KG1 (cell line): ENCODE data around the gene SRSF12.
"Not testable (repeated sequence)": the region's sequence is repeated elsewhere in the genome, so short reads cannot be mapped to it uniquely, and the experiment has no call there.

Experiments
- DNase-seq: peaks from one replicate; lab custom pipeline; 2025; lab: John Stamatoyannopoulos, UW

The SRSF12 gene

DNA sequence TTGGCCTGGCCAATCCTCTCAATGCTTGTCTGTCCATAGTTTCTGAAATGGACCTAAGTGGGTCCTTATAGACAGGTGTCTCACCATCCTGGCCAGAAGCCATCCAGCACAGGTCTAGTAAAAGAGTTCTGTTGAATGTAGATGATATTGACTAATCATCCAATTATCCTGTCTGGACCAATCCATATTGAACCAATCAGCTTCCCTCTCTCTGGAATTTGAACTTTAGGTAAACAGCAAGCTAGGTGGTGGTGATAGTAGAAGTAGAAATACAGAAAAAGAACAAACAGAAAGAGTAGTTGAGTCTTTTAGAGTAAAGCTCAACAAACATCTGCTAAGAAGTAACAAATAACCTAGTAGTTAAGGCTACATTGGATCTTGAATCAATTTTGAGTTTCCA is 46.8 kb downstream of the SRSF12 start:
- DNase-seq: no peak

DNA sequence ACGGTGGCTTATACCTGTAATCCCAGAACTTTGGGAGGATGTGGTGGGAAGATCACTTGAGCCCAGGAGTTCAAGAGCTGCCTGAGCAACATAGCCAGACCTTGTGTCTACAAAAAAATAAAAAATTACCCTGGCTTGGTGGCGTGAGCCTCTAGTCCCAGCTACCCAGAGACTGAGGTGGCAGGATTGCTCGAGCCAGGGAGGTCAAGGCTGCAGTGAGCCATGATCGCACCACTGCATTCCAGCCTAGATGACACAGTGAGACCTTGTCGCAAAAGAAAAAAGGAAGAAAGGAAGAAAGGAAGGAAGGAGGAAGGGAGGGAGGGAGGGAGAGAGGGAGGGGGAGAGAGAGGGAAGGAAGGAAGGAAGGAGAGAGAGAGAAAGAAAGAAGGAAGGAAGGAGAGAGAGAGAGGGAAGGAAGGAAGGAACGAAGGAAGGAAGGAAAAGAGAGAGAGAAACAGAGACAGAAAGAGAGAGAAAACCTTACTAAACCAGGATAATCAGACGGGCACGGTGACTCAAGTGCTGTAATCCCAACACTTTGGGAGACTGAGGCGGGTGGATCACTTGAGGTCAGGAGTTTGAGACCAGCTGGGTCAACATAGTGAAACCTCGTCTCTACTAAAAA is 48.2 kb downstream of the SRSF12 start:
- DNase-seq: no peak

DNA sequence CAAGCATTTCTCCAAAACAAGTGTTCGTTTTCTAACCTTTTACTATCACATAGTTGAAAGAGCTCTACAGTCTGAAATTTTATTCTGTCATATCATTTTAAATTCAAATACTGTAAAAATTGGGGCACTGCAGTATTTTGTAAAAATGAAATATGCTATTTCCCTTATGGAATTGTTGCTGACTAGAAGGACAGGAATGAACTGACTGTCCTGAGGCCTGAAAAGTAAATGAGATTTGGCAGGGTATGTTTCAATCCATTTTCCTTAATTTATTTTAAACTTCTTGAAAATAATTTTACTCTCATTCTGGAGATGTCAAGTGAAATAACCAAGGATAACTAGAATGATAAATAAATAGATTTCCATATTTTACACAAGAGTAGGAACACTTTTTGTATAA is 49.2 kb downstream of the SRSF12 start:
- no peak for DNase-seq

DNA sequence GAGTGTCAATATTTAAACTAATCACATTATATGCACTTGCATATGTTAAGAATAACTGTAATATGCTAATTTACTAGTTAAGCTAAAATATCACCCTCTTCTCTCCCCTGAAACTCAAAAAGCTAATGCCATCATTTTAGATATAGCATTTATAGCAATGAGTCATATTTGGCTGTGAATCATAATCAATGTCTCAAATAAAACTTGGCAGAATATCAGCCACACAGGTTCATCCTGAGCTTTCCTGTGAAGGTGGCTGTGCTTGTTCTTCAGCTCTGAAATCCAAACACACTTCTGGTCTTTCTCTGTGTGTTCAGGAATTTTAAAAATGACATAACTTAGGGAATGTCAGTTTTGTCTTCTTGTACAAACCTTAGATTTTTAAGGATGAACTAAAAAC is 50.1 kb downstream of the SRSF12 start:
- no peak for DNase-seq

DNA sequence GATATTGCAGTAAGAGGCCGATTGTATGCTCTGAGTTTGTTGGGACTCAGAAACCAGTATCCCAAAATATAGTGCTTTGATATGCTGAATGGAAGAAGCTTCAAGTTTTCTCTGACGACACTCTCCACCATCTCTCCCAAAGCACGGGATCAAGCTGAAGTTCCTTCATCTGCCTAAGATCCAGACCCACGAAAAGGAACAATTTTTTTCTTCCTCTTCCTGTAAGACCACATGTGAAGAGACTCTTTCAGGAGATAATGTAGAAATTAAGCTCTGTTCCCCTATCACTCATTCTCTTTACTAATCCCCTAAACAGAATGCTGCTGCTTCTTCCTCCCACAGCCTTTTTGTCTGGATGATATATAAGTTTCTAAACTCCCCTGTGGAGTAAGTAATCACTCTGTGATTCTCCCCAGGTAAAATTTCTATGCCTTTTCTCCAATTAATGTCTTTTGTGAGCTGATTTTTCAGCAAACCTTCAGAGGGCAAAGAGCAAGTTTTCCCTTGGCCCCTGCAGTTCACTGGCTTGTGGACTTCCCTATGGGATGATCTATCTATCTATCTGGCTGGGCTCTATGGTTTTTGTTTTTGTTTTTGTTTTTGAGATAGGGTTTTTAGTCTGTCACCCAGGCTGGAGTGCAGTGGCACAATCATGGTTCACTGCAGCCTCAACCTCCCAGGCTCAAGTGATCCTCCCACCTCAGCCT is 50.8 kb downstream of the SRSF12 start:
- no peak for DNase-seq

DNA sequence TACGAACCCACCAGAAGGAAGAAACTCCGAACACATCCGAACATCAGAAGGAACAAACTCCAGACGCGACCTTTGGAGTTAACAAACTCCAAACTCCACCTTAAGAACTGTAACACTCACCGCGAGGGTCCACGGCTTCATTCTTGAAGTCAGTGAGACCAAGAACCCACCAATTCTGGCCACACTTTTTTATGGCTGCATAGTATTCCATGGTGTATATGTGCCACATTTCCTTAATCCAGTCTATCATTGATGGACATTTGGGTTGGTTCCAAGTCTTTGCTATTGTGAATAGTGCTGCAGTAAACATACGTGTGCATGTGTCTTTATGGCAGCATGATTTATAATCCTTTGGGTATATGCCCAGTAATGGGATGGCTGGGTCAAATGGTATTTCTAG is 51.8 kb downstream of the SRSF12 start:
- not testable (repeated sequence) for DNase-seq

DNA sequence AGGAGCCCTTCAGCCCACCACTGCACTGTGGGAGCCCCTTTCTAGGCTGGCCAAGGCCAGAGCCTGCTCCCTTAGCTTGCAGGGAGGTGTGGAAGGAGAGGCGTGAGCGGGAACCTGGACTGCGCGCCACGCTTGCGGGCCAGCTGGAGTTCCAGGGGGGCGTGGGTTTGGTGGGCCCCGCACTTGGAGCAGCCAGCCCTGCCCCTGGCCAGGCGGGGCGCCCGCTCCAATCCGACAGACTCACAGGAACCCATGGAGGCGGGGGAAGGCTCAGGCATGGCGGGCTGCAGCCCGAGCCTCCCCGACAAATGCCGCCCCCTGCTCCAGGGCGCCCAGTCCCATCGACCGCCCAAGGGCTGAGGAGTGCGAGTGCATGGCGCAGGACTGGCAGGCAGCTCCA is 52.9 kb downstream of the SRSF12 start:
- DNase-seq: not testable (repeated sequence)

DNA sequence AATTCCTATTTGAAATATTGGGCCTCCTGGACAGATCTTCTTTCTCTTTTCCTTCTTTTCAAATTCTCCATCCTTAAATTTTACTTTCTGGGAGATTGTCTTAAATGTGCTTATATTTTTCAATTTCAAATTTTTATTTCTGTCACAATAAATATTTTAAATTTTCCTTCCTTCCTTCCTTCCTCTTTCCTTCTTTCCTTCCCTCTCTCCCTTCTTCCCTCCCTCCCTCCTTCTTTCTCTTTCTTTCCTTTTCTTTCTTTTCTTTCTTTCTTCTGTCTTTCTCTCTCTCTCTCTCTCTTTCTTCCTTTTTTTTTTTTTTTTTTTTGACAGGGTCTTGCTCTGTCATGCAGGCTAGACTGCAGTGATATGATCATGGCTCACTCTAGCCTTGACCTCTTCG is 54.0 kb downstream of the SRSF12 start:
- no peak for DNase-seq

DNA sequence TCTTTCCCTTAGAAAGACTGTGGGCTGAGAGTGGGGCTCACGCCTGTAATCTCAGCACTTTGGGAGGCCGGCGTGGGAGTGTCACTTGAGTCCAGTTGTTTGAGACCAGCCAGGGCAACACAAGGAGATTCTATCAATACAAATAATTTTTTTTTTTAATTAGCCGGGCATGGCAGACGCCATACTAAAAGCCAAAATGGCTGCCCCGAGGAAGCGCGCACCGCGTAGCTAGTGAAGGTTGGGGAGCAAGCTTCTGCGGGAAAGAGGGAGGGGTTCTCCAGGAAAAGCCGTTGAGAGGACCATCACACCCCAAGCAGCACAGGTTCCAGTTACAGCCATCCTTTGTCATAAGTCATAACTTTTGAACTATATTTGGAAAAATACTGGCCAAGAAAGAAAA is 58.6 kb downstream of the SRSF12 start:
- DNase-seq: no peak

DNA sequence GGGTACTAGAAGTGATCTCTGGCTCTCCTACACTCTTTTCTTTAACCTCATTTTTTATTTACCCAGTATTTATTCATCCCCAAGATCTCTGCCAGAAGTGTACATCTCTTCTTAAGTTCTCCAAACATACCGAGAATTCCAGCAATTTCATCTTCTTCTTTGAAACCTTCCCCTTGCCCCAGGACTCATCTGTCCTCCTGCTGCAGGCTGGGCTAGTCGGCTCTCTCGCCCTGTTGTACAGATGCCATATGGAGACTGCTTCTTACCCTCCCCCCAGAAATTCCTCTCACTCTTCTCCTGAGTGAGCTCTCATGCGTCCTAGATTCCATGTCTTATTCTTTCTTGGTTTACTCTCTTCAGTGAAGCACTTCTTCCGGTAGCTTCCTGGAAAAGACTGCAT is 59.2 kb downstream of the SRSF12 start:
- DNase-seq: no peak

DNA sequence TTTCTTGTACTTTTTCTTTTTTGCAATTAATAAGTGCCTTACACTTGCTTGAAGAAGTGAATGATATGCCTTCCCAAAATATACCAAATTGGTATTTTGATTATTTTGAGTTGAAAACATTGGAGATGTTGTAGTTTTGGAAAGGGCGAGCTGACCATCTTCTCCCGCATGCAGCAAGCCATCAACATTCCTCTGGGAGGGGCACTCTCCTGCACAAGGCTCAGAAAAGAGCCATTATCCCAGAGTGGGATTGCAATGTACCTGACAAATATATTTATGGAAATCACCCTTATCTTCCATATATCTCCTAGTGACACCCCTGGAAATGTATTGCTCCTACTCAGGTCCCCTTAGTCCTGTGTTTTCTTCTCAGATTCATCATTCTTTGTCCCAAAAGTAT is 60.1 kb downstream of the SRSF12 start:
- no peak for DNase-seq

DNA sequence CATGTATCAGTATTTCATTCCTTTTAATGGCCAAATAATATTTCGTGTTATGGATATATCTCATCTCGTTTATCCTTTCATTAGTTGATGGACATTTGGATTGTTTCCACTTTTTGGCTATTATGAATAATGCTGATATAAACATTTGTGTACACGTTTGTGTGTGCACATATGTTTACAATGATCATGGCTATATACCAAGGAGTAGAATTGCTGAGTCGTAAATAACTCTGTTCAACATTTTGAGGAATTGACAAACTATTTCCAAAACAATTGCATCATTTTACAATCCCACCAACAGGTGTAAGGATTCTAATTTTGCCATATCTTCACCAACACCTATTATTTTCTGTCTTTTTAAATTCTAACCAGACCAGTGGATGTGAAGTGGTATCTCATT is 63.7 kb downstream of the SRSF12 start:
- DNase-seq: no peak

DNA sequence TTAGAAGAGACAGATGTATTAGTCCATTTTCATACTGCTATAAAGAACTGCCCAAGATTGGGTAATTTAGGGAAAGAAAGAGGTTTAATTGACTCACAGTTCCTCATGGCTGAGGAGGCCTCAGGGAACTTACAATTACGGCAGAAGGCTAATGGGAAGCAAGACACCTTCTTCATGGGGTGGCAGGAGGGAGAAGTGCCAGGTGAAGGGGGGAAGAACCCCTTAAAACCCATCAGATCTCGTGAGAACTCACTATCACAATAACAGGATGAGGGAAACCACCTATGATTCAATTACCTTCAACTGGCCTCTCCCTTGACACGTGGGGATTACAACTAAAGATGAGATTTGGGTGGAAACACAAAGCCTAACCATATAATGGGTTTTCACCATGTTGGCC is 66.2 kb downstream of the SRSF12 start:
- no peak for DNase-seq

DNA sequence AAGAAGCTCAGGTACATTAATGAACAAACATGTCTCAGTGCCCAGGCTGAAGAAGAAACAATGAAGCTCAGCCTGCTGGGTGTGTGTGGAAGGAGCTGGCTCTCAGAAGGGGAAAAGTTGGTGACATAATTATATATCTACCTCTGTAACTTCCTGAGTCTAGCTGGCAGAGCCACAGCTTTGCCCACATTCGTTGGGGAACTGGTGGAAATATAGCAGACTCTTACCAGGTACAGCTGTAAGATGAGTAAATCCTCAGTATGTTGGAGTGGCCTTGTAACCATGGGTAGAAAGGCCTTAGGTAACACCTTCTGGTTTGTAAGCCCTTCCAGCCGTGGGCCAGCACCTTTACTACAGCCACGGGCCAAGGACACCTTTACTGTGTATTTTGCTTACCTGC is 67.2 kb downstream of the SRSF12 start:
- no peak for DNase-seq

DNA sequence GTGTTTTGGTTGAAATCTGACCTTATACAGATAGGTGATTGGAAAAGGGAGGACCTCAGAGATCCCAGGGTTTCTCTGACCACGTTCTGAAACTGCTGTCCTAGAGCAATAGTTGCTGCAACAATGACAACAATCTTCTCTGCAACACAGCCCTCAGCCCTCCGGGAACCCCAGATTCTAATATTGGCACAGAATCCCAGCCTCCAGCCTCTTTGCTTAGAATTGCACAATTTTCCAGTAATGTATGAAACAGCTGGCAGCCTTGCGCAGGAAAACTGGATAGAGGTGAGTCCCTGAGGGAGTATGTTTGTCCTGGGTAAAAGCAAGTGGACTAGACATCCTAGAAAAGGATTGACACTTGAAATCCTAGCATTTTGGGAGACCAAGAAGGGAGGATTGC is 67.7 kb downstream of the SRSF12 start:
- DNase-seq: no peak

DNA sequence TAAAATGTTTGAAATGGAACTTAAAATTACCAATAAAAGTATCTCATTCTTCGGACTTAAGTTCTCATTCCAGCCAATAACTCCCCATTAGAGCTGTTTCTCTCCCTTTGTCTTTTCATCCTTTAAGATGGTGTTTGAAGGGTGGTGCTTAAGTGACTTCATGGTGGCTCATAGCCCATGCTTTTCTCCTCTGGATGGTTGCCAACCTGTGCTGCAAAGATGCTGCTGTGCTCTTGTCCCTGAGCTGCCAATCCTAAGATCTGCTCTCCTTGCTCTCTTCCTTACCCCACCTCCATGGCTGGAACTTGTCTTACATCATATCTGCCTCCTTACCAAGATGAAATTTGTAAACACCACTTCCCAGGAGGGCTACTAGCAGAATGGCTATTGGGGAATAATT is 68.9 kb downstream of the SRSF12 start:
- DNase-seq: no peak

DNA sequence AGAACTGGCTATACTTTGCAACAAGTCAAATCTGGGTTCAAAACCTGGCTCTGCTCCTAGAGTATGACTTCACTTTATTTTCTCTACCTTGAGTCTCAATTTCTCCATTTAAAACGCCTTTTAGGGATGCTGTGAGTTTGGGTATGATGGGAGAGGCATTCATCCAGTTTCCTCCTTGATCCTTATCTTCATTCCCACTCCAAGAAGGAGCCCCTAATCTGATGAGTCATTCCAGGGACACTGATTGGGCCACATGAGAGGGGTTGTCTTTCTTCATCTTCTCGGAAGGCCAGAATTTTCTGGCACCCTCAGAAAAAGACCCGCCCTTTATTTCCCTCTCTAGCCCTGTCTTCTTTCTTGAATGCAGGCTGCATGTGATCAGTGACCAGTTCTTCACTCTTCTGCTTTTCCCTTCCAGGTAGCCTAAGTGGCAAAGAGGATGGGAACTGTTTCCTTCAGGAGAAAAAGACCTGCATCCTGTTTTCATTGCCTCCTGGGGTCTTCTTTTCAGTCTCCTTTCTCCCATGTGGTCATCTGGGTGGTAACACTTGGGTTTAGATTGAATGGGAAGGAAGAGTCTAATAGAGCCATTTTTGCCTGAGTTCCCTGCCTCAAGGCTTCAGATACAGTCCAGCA is 69.5 kb downstream of the SRSF12 start:
- no peak for DNase-seq

DNA sequence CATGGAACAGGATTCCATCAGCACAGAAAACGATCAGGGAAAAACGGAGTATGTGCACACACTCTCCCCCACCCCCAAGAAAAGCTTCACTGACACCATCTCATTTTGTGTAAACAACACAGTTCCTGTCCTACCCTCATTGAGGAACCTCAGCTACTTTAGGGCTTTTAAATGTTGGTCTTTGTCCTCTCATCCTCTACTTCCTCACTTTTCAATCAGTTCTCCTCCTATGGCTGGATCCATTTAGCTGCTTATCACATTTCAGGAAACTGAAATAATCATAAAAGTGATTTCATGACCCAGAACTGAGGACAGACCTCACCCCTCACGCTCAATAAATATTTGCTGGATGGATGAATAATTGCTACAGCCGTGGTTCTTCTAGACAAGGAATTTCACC is 70.4 kb downstream of the SRSF12 start:
- DNase-seq: no peak
